ENCODE results near the gene RAB3IL1.

GRCh38 chr11:61925736-61926135, 8.4 kb upstream of the RAB3IL1 start:
- no peak for TF ChIP-seq POLR2A (IDR thresholded peaks at IDR 0.05; ENCODE audit: low read depth, low read length)
- no peak for TF ChIP-seq TAF1 (IDR thresholded peaks at IDR 0.05; ENCODE audit: borderline replicate concordance, low read depth, low read length)
- no peak for TF ChIP-seq POLR2AphosphoS5 (IDR thresholded peaks at IDR 0.05; ENCODE audit: low read depth, low read length)
